SU-DHL-6 (cell line): ENCODE measurements around the gene CRK.
A peak's percentile ranks its signal among the peaks of the same experiment; 100 is the strongest.

Experiments
- H2AFZ ChIP-seq: fragments of 200-600 bp; sonication (generic); 2 replicates; pipeline ENCODE4 v1.6.1; 2014; ENCODE audit warnings: low read depth, mild to moderate bottlenecking, moderate library complexity, mixed read lengths, antibody characterized with exemption, low read length; ENCODE audit not compliant: severe bottlenecking
- H3F3A ChIP-seq: fragments of 200-600 bp; shearing (Covaris generic); 2 replicates; pipeline ENCODE4 v1.6.0; 2016; ENCODE audit warnings: antibody characterized with exemption, mild to moderate bottlenecking; ENCODE audit not compliant: insufficient read depth
- H3K27ac ChIP-seq: fragments of 200-600 bp; sonication (generic); 2 replicates; pipeline ENCODE4 v1.5.1; 2016; ENCODE audit warnings: low read depth, mild to moderate bottlenecking, low read length, moderate library complexity, mixed read lengths
- H3K27me3 ChIP-seq: fragments of 200-600 bp; sonication (generic), shearing (Covaris generic); 2 replicates; pipeline ENCODE4 v1.6.0; 2014; ENCODE audit warnings: mild to moderate bottlenecking, low read length
- H3K36me3 ChIP-seq: fragments of 200-600 bp; sonication (generic); 2 replicates; pipeline ENCODE4 v1.6.1; 2014; ENCODE audit warnings: mild to moderate bottlenecking, low read length, mixed read lengths
- H3K4me2 ChIP-seq: fragments of 300-600, 200-600 bp; shearing (Covaris generic), sonication (generic); 2 replicates; pipeline ENCODE4 v1.6.0; 2014; ENCODE audit warnings: low read length, low read depth, mild to moderate bottlenecking; ENCODE audit not compliant: poor library complexity, severe bottlenecking
- H3K4me3 ChIP-seq: fragments of 200-600 bp; sonication (generic); 2 replicates; pipeline ENCODE4 v1.5.1; 2014; ENCODE audit warnings: antibody characterized with exemption, low read length, mild to moderate bottlenecking, mixed read lengths; ENCODE audit not compliant: insufficient read depth, poor library complexity, severe bottlenecking
- H3K79me2 ChIP-seq: fragments of 200-600 bp; sonication (generic); 2 replicates; pipeline ENCODE4 v1.6.1; 2014; ENCODE audit warnings: mild to moderate bottlenecking, low read length, moderate library complexity; ENCODE audit not compliant: insufficient read depth
- H3K9ac ChIP-seq: fragments of 200-600 bp; sonication (generic); 2 replicates; pipeline ENCODE4 v1.7.0; 2014; ENCODE audit warnings: mild to moderate bottlenecking, low read length
- H3K9me2 ChIP-seq: fragments of 200-600 bp; sonication (generic); replicated peaks from 2 replicates; pipeline ENCODE4 v1.6.1; 2014; ENCODE audit warnings: low read length; ENCODE audit not compliant: insufficient read depth
- H3K9me3 ChIP-seq: fragments of 200-600 bp; sonication (generic); 2 replicates; pipeline ENCODE4 v1.6.1; 2014; ENCODE audit warnings: low read length, mixed read lengths; ENCODE audit not compliant: insufficient read depth
- H4K20me1 ChIP-seq: fragments of 200-600 bp; sonication (generic); 2 replicates; pipeline ENCODE4 v1.6.1; 2014; ENCODE audit warnings: low read depth, mild to moderate bottlenecking, antibody characterized with exemption, low read length, moderate library complexity, mixed read lengths
- CTCF ChIP-seq: fragments of 200-600 bp; sonication (generic); IDR thresholded peaks from one replicate; pipeline ENCODE4 v1.5.1; 2017; ENCODE audit warnings: antibody characterized with exemption, mild to moderate bottlenecking, low read length, moderate library complexity; ENCODE audit not compliant: insufficient read depth, poor library complexity, severe bottlenecking
- EZH2phosphoT487 ChIP-seq: fragments of 200-600 bp; sonication (generic), shearing (Covaris generic); conservative IDR thresholded peaks from 2 replicates; pipeline ENCODE4 v1.6.1; 2018; ENCODE audit warnings: mild to moderate bottlenecking, antibody characterized with exemption, low read length, moderate library complexity, mixed read lengths

Gene CRK

GRCh38 chr17:1486802-1487695 lies 31.0 kb upstream of the CRK start:
- Histone ChIP-seq H3F3A (peaks cover 39% of the 10 kb centered on the region), H3K36me3 (no peaks in the 10 kb centered on the region), H4K20me1 (no peaks in the 10 kb centered on the region), H2AFZ (peak overlapping the region; percentile 75), H3K4me2 (peak overlapping the region; percentile 78), H3K4me3 (no peak overlapping the region), H3K79me2 (no peaks in the 10 kb centered on the region), H3K9me3 (no peaks in the 10 kb centered on the region), H3K27ac (peak overlapping the region; percentile 95), H3K27me3 (no peaks in the 10 kb centered on the region), H3K9ac (peak overlapping the region; percentile 64), H3K9me2 (no peaks in the 10 kb centered on the region)
- TF ChIP-seq EZH2phosphoT487 (no peak), CTCF (no peak)

- TF ChIP-seq EZH2phosphoT487 (no peak), CTCF (no peak)
- no peaks in the 10 kb centered on the region for H4K20me1 ChIP-seq
- peak overlapping the region; percentile 78 for H3K4me2 ChIP-seq
- peak overlapping the region; percentile 72 for H3K9ac ChIP-seq
- peak overlapping the region; percentile 73 for H2AFZ ChIP-seq
- H3K27me3 ChIP-seq, result no peaks in the 10 kb centered on the region
- H3K4me3 ChIP-seq, result peak overlapping the region; percentile 69
- H3K9me3 ChIP-seq, result no peaks in the 10 kb centered on the region
- no peaks in the 10 kb centered on the region for H3K9me2 ChIP-seq
- no peaks in the 10 kb centered on the region for H3K36me3 ChIP-seq
- H3K27ac ChIP-seq, result peak overlapping the region; percentile 95
- H3F3A ChIP-seq, result peaks cover 39% of the 10 kb centered on the region
- no peaks in the 10 kb centered on the region for H3K79me2 ChIP-seq
These were observed 29.7 kb upstream of the CRK start for GRCh38 chr17:1485423-1486376.

- H3K4me3 ChIP-seq, result peak overlapping the region; percentile 69
- peak overlapping the region; percentile 78 for H3K27ac ChIP-seq
- no peaks in the 10 kb centered on the region for H3K9me3 ChIP-seq
- H3K4me2 ChIP-seq, result peak overlapping the region; percentile 78
- no peaks in the 10 kb centered on the region for H3K27me3 ChIP-seq
- peaks cover 33% of the 10 kb centered on the region for H3F3A ChIP-seq
- H4K20me1 ChIP-seq, result no peaks in the 10 kb centered on the region
- TF ChIP-seq EZH2phosphoT487 (no peak), CTCF (no peak)
- H2AFZ ChIP-seq, result peak overlapping the region; percentile 20
- H3K9ac ChIP-seq, result peak overlapping the region; percentile 72
- no peaks in the 10 kb centered on the region for H3K79me2 ChIP-seq
- no peaks in the 10 kb centered on the region for H3K36me3 ChIP-seq
- no peaks in the 10 kb centered on the region for H3K9me2 ChIP-seq
These were observed 28.8 kb upstream of the CRK start for GRCh38 chr17:1484676-1485422.
